ENCODE data around the gene GET4. TPM values are rescaled to one million over a fixed set of nuclear protein-coding genes. Genes with fewer than 3 reads are reported as not detected.

GET4 gene
- total RNA-seq (100 to 1,000 TPM in 1 of 9 donors, 10 to 100 TPM in 8; 44.7 to 190 (median 67.6) TPM), polyA plus RNA-seq (100 to 1,000 TPM in 2 of 3 donors, 10 to 100 TPM in 1; 38.3 to 166 (median 164) TPM)
- long read RNA-seq, donor 1, transcript GET4-201 (9 exons, 2,090 nt), result major isoform, 42 of 48 reads
- long read RNA-seq, donor 1, partial matches to known transcripts, result 6 of 48 reads
- long read RNA-seq, donor 1, other reads (novel, unspliced or antisense), result 0 of 48 reads
- long read RNA-seq, donor 2, full-length matches to known transcripts, result 33 of 33 reads
- long read RNA-seq, donor 2, partial matches to known transcripts, result 0 of 33 reads
- long read RNA-seq, donor 2, other reads (novel, unspliced or antisense), result 0 of 33 reads
- long read RNA-seq, donor 3, full-length matches to known transcripts, result 23 of 33 reads
- long read RNA-seq, donor 3, partial matches to known transcripts, result 10 of 33 reads
- long read RNA-seq, donor 3, other reads (novel, unspliced or antisense), result 0 of 33 reads
- long read RNA-seq, donor 4, transcript GET4-201 (9 exons, 2,090 nt), result major isoform, 50 of 64 reads
- long read RNA-seq, donor 4, partial matches to known transcripts, result 8 of 64 reads
- long read RNA-seq, donor 4, other reads (novel, unspliced or antisense), result 6 of 64 reads
- long read RNA-seq, donor 5, full-length matches to known transcripts, result 177 of 225 reads
- long read RNA-seq, donor 5, partial matches to known transcripts, result 6 of 225 reads
- long read RNA-seq, donor 5, other reads (novel, unspliced or antisense), result 42 of 225 reads
- long read RNA-seq, donor 6, transcript GET4-201 (9 exons, 2,090 nt), result major isoform, 12 of 13 reads
- long read RNA-seq, donor 6, partial matches to known transcripts, result 0 of 13 reads
- long read RNA-seq, donor 6, other reads (novel, unspliced or antisense), result 1 of 13 reads
- long read RNA-seq, donor 7, full-length matches to known transcripts, result 25 of 35 reads
- long read RNA-seq, donor 7, partial matches to known transcripts, result 10 of 35 reads
- long read RNA-seq, donor 7, other reads (novel, unspliced or antisense), result 0 of 35 reads
- long read RNA-seq, donor 8, full-length matches to known transcripts, result 63 of 63 reads
- long read RNA-seq, donor 8, partial matches to known transcripts, result 0 of 63 reads
- long read RNA-seq, donor 8, other reads (novel, unspliced or antisense), result 0 of 63 reads
- long read RNA-seq, donor 9, full-length matches to known transcripts, result 19 of 19 reads
- long read RNA-seq, donor 9, partial matches to known transcripts, result 0 of 19 reads
- long read RNA-seq, donor 9, other reads (novel, unspliced or antisense), result 0 of 19 reads
- long read RNA-seq, donor 10, full-length matches to known transcripts, result 26 of 31 reads
- long read RNA-seq, donor 10, partial matches to known transcripts, result 5 of 31 reads
- long read RNA-seq, donor 10, other reads (novel, unspliced or antisense), result 0 of 31 reads

GRCh38 chr7:876077-876971 is at the start of gene GET4:
TSS of gene GET4 (plus strand) at chr7:876554. CDS start at chr7:876646, 92 bp downstream.
- 0 to 1% (median 1%) methylated on average over 37 to 129 of the region's 129 CpGs; no CpG with 5 or more reads in 1 of the 4 donors for WGBS, 4 donors

GRCh38 chr7:828793-829561 is 47.4 kb upstream of the GET4 start:
- no peak overlapping the region for H3K4me3 ChIP-seq
- no peaks in the 10 kb centered on the region for H3K9me3 ChIP-seq (replicated peaks in 1 of 3)
- no peak for TF ChIP-seq POLR2A (IDR thresholded peaks at IDR 0.05)
- TF ChIP-seq CTCF (IDR thresholded peaks at IDR 0.05), result no peak
- no peak for DNase-seq
- H3K27ac ChIP-seq, result no peak overlapping the region
- no peaks in the 10 kb centered on the region for H3K27me3 ChIP-seq
- H3K4me1 ChIP-seq (replicated peaks in 1 of 2), result peaks cover 17 to 52% of the 10 kb centered on the region in 2 donors
- no peaks in the 10 kb centered on the region for H3K36me3 ChIP-seq (replicated peaks in 1 of 2)
- 90 to 95% (median 93%) methylated on average over 12 to 14 of the region's 14 CpGs for WGBS, 4 donors
- intact Hi-C loops (cut with DNase I), result no loop called here

More at GRCh38 chr7:876077-876971, at the start of gene GET4:
- DNase-seq, result peak; percentile 95 to 99 (median 98)
- Histone ChIP-seq H3K4me3 (peak within 1 kb of the TSS; percentile 29 to 82 (median 56)), H3K27ac (peak within 1 kb of the TSS; percentile 43 to 98 (median 87)), H3K9me3 (replicated peaks in 1 of 3) (no peaks in the 10 kb centered on the region), H3K27me3 (no peaks in the 10 kb centered on the region), H3K4me1 (replicated peaks in 1 of 2) (peaks cover 23 to 49% of the 10 kb centered on the region in 2 donors), H3K36me3 (replicated peaks in 1 of 2) (peaks cover 0 to 17% of the 10 kb centered on the region in 2 donors)
- intact Hi-C loops (cut with DNase I), result no loop called here
- TF ChIP-seq CTCF (IDR thresholded peaks at IDR 0.05) (peak in 4 of 6 experiments; percentile 15 to 32 (median 25)), POLR2A (IDR thresholded peaks at IDR 0.05) (peak; percentile 90 to 91)

GRCh38 chr7:830069-830468 is 46.3 kb upstream of the GET4 start:
- TF ChIP-seq CTCF (IDR thresholded peaks at IDR 0.05) (no peak), POLR2A (IDR thresholded peaks at IDR 0.05) (no peak)
- Histone ChIP-seq H3K4me1 (replicated peaks in 1 of 2) (peaks cover 17 to 41% of the 10 kb centered on the region in 2 donors), H3K36me3 (replicated peaks in 1 of 2) (no peaks in the 10 kb centered on the region), H3K27ac (peak overlapping the region in 1 of 5 donors; percentile 90), H3K4me3 (no peak overlapping the region), H3K9me3 (replicated peaks in 1 of 3) (no peaks in the 10 kb centered on the region), H3K27me3 (no peaks in the 10 kb centered on the region)
- no peak for DNase-seq
- 69 to 89% (median 73%) methylated on average over 8 to 12 of the region's 12 CpGs for WGBS, 4 donors
- intact Hi-C loops (cut with DNase I), result loop anchor here in 1 of 2 donors (5.0 kb wide), 1 partner anchor 37 kb away; no protein-coding TSS in a partner anchor

Measured in adrenal gland (tissue), 19 donors.